Osteoblast (primary cell): Measurements from ENCODE around the gene PDLIM5. TPM values are rescaled to one million over a fixed set of nuclear protein-coding genes. Genes with fewer than 3 reads are reported as not detected.

Source experiments
- DNase-seq: peaks from one replicate; pipeline ENCODE4 v3.0.0; 2011; ENCODE audit warnings: low spot score, mixed read lengths; ENCODE audit not compliant: insufficient read length; ENCODE audit errors: missing footprints
- H2AFZ ChIP-seq: 2 replicates; pipeline ENCODE4 v1.6.0; 2011; ENCODE audit warnings: mild to moderate bottlenecking, low read length
- H3K27ac ChIP-seq: 2 replicates; pipeline ENCODE4 v1.5.1; 2011; ENCODE audit warnings: mild to moderate bottlenecking, low read depth, low read length, moderate library complexity
- H3K27me3 ChIP-seq: 2 replicates; pipeline ENCODE4 v1.6.0; 2012; ENCODE audit warnings: mild to moderate bottlenecking, control low read depth, inconsistent platforms, low read length, moderate library complexity; ENCODE audit not compliant: insufficient read depth
- H3K36me3 ChIP-seq: 2 replicates; pipeline ENCODE4 v1.5.1; 2011; ENCODE audit warnings: mild to moderate bottlenecking, low read length, control low read depth, moderate library complexity; ENCODE audit not compliant: insufficient read depth
- H3K4me1 ChIP-seq: 2 replicates; pipeline ENCODE4 v1.5.1; 2011; ENCODE audit warnings: mild to moderate bottlenecking, low read length, control low read depth, moderate library complexity; ENCODE audit not compliant: insufficient read depth
- H3K4me2 ChIP-seq: 2 replicates; pipeline ENCODE4 v1.6.0; 2011; ENCODE audit warnings: mild to moderate bottlenecking, low read length; ENCODE audit not compliant: insufficient read depth
- H3K4me3 ChIP-seq: fragments of 200-600 bp; sonication (generic); 3 replicates; pipeline ENCODE4 v1.5.1; 2012; ENCODE audit warnings: mild to moderate bottlenecking, low read length, inconsistent platforms; ENCODE audit not compliant: insufficient read depth
- H3K79me2 ChIP-seq: 2 replicates; pipeline ENCODE4 v1.6.0; 2012; ENCODE audit warnings: mild to moderate bottlenecking, low read length, control low read depth, inconsistent platforms; ENCODE audit not compliant: insufficient read depth
- H3K9me3 ChIP-seq: 2 replicates; pipeline ENCODE4 v1.5.1; 2011; ENCODE audit warnings: low read depth, low read length, control low read depth
- H4K20me1 ChIP-seq: 2 replicates; pipeline ENCODE4 v1.6.0; 2012; ENCODE audit warnings: mild to moderate bottlenecking, low read length, control low read depth; ENCODE audit not compliant: insufficient read depth
- total RNA-seq: library from RNA; depleted of rRNA; stranded (reverse); fragments of >200 nt; gene quantifications from 2 replicates; pipeline ENCODE4 v1.2.3, GENCODE V29; 2012
- TF ChIP-seq, protein P1 (sequence below): IDR thresholded peaks from 2 replicates; pipeline ENCODE4 v1.5.1; 2011; ENCODE audit warnings: mild to moderate bottlenecking, low read depth, low read length, moderate library complexity; ENCODE audit errors: extremely low read depth

PDLIM5 gene
- total RNA-seq, 1 donor: 312 TPM

DNA sequence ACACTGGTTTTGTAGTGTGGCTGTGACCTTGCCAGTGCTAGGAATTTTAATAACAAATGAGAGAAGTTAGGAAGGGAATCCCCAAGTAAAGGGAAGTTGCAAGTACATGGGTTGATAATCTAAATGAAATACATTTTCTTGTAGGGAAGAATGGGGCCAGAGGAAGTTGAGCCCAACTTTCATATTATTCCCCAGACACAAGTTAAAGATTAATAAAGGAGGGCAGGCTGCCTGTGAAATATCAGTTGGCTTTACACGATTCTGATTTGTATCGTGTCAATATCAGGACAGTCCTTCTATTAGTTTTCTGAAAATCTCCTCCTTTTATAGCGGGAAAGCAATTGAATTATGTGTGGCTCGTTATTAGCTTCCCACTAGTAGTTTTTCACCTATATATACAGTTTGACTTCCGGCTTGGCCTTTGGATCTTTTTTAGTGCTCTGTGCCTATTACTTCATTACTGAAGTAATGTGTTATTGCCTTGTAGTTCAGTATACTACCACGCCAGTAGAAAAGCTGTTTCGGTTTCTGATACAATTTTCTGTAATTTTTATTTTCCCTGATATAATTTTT lies 1.7 kb downstream of the PDLIM5 start:
- H3K79me2 ChIP-seq: peaks cover 71% of the 10 kb centered on the region
- H3K9me3 ChIP-seq: no peaks in the 10 kb centered on the region
- no peaks in the 10 kb centered on the region for H3K27me3 ChIP-seq
- peak; percentile 76 for DNase-seq
- H2AFZ ChIP-seq: no peak overlapping the region
- H4K20me1 ChIP-seq: peaks cover 28% of the 10 kb centered on the region
- H3K27ac ChIP-seq: peak overlapping the region; percentile 86
- H3K4me1 ChIP-seq: peaks cover 44% of the 10 kb centered on the region
- TF ChIP-seq, protein P1, sequence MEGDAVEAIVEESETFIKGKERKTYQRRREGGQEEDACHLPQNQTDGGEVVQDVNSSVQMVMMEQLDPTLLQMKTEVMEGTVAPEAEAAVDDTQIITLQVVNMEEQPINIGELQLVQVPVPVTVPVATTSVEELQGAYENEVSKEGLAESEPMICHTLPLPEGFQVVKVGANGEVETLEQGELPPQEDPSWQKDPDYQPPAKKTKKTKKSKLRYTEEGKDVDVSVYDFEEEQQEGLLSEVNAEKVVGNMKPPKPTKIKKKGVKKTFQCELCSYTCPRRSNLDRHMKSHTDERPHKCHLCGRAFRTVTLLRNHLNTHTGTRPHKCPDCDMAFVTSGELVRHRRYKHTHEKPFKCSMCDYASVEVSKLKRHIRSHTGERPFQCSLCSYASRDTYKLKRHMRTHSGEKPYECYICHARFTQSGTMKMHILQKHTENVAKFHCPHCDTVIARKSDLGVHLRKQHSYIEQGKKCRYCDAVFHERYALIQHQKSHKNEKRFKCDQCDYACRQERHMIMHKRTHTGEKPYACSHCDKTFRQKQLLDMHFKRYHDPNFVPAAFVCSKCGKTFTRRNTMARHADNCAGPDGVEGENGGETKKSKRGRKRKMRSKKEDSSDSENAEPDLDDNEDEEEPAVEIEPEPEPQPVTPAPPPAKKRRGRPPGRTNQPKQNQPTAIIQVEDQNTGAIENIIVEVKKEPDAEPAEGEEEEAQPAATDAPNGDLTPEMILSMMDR: no peak
- H3K4me2 ChIP-seq: peak overlapping the region; percentile 80
- peaks cover 29% of the 10 kb centered on the region for H3K36me3 ChIP-seq
- H3K4me3 ChIP-seq: peak overlapping the region; percentile 97

DNA sequence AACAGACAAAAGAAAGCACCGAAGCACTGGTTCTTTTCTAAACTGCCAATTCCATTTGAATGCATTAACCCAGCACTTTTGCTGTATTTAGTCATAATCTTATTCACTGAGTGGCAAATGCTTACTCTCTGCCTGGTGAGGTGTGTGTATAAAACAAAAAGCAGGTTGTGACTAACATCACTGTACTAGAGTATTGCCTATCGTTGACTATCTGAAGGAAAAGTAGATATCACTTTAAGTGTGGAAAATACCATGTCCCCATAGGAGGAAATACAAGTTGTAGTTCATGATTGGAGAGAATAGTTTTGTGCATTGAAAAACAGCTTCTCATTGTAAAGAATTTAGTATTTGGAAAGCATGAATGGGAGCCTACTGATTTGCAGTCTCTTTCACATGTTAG lies 2.7 kb downstream of the PDLIM5 start:
- Histone ChIP-seq H3K36me3 (peaks cover 34% of the 10 kb centered on the region), H3K4me1 (peaks cover 53% of the 10 kb centered on the region), H3K27ac (peak overlapping the region; percentile 86), H4K20me1 (peaks cover 36% of the 10 kb centered on the region), H2AFZ (no peak overlapping the region), H3K79me2 (peaks cover 80% of the 10 kb centered on the region), H3K27me3 (no peaks in the 10 kb centered on the region), H3K9me3 (no peaks in the 10 kb centered on the region), H3K4me2 (peak overlapping the region; percentile 80), H3K4me3 (peak overlapping the region; percentile 97)
- peak; percentile 60 for DNase-seq
- TF ChIP-seq, protein P1: no peak

DNA sequence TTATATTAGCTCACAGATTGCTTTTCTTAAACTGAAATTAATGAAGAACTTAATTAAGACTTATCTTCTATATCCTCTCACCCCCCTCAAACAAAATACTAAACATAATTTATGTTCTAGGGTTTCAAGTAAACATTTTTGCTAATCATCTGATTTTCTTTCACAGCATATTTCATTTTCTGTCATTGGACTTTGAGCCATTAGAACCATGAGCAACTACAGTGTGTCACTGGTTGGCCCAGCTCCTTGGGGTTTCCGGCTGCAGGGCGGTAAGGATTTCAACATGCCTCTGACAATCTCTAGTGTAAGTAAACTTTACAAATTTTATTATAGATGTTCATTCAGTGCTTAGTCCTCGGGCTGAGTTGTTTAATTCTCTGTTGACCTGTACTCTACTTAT lies 3.3 kb downstream of the PDLIM5 start:
- H3K79me2 ChIP-seq: peaks cover 87% of the 10 kb centered on the region
- H2AFZ ChIP-seq: no peak overlapping the region
- H3K36me3 ChIP-seq: peaks cover 41% of the 10 kb centered on the region
- peaks cover 43% of the 10 kb centered on the region for H4K20me1 ChIP-seq
- H3K4me2 ChIP-seq: peak overlapping the region; percentile 80
- peak overlapping the region; percentile 86 for H3K27ac ChIP-seq
- TF ChIP-seq, protein P1: no peak
- peak overlapping the region; percentile 97 for H3K4me3 ChIP-seq
- H3K27me3 ChIP-seq: no peaks in the 10 kb centered on the region
- no peaks in the 10 kb centered on the region for H3K9me3 ChIP-seq
- peaks cover 60% of the 10 kb centered on the region for H3K4me1 ChIP-seq
- DNase-seq: peak; percentile 82

DNA sequence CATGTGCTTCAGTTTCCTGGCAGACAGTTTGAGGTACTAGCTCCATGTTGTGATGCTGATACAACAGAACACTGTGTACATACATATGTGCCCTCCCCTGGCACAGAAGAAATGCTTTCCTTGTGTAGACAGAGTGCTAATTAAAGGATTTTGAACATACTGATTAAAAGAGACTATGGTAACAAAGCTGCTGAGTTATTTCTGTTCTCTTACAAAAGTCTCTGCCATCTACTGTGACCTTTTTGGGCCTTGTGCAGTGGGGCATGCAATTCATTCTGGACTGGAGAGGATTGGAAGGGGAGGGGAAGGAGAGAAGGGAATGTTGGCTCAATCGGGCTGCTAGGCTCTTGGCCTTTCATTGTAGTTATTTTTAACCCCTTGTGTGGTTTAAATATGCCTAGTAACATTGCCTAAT lies 6.0 kb downstream of the PDLIM5 start:
- TF ChIP-seq, protein P1: no peak
- peaks cover 72% of the 10 kb centered on the region for H3K4me1 ChIP-seq
- peaks cover 52% of the 10 kb centered on the region for H3K36me3 ChIP-seq
- peaks cover 98% of the 10 kb centered on the region for H3K79me2 ChIP-seq
- no peak for DNase-seq
- peak overlapping the region; percentile 52 for H3K4me2 ChIP-seq
- peaks cover 43% of the 10 kb centered on the region for H4K20me1 ChIP-seq
- H3K27ac ChIP-seq: peak overlapping the region; percentile 43
- H3K9me3 ChIP-seq: no peaks in the 10 kb centered on the region
- H2AFZ ChIP-seq: no peak overlapping the region
- H3K27me3 ChIP-seq: no peaks in the 10 kb centered on the region
- H3K4me3 ChIP-seq: peak overlapping the region; percentile 47
